Gastrocnemius medialis (tissue), 4 donors: ENCODE results near the gene OR5AK2.

Experiments used
- CTCF ChIP-seq, 5 experiments: fragments of 450-650 bp in 3 of 5; fragments of 200-600 bp in 2 of 5; sonication (generic) in 2 of 5; IDR thresholded peaks in 4 of 5; conservative IDR thresholded peaks in 1 of 5; 1 replicate in 4 of 5; 2 replicates in 1 of 5; pipeline ENCODE4 v1.5.1; 2016 to 2019; ENCODE audit warnings: antibody characterized with exemption in 5 of 5, mild to moderate bottlenecking in 3 of 5, moderate library complexity in 3 of 5
- POLR2A ChIP-seq, 2 donors: fragments of 450-650 bp; IDR thresholded peaks; one replicate each; pipeline ENCODE4 v1.6.1; 2017; ENCODE audit warnings: antibody characterized with exemption in 2 of 2, mild to moderate bottlenecking in 2 of 2, moderate library complexity in 2 of 2

GRCh38 chr11:56977314-56977713, 11.4 kb upstream of the OR5AK2 start:
- TF ChIP-seq CTCF (IDR thresholded peaks at IDR 0.05 in 4 of 5, conservative IDR thresholded peaks at IDR 0.05 in 1 of 5), result no peak
- TF ChIP-seq POLR2A (IDR thresholded peaks at IDR 0.05), result no peak
